Testis (tissue), 2 donors: ENCODE measurements around the gene NDUFAF4.

ENCODE experiments used
- POLR2A ChIP-seq: fragments of 450-650 bp; IDR thresholded peaks from one replicate; pipeline ENCODE4 v1.6.1; 2017; ENCODE audit warnings: antibody characterized with exemption, mild to moderate bottlenecking, moderate library complexity
- TF ChIP-seq, protein P1 (sequence below), 3 experiments: fragments of 450-650 bp in 2 of 3; fragments of 200-600 bp in 1 of 3; sonication (generic) in 1 of 3; IDR thresholded peaks; one replicate each; pipeline ENCODE4 v1.5.1; 2016 to 2019; ENCODE audit warnings: antibody characterized with exemption in 3 of 3, mild to moderate bottlenecking in 2 of 3, moderate library complexity in 1 of 3

DNA sequence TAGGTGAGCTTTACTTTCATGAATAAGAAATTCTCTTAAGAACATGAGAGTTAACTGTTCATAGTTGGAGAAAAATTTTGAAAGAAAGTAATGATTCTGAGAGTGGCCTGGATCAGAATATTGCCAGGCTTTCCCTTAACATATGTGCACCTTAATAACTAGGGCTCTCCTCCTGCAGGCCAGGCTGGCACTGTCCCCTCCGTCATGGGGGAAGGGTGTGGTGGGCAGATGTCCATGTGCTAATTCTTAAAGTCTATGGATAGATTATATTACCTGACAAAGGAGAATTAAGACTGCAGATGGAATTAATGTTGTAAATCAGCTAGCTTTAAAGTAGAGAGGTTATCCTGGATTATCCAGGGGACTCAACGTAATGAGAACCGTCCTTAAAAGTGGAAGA, 15.9 kb upstream of the NDUFAF4 start:
- TF ChIP-seq, protein P1, sequence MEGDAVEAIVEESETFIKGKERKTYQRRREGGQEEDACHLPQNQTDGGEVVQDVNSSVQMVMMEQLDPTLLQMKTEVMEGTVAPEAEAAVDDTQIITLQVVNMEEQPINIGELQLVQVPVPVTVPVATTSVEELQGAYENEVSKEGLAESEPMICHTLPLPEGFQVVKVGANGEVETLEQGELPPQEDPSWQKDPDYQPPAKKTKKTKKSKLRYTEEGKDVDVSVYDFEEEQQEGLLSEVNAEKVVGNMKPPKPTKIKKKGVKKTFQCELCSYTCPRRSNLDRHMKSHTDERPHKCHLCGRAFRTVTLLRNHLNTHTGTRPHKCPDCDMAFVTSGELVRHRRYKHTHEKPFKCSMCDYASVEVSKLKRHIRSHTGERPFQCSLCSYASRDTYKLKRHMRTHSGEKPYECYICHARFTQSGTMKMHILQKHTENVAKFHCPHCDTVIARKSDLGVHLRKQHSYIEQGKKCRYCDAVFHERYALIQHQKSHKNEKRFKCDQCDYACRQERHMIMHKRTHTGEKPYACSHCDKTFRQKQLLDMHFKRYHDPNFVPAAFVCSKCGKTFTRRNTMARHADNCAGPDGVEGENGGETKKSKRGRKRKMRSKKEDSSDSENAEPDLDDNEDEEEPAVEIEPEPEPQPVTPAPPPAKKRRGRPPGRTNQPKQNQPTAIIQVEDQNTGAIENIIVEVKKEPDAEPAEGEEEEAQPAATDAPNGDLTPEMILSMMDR (IDR thresholded peaks at IDR 0.05), result no peak
- TF ChIP-seq POLR2A, result no peak
